Measurements from ENCODE around the gene ALDH1L1. TPM values are rescaled to one million over a fixed set of nuclear protein-coding genes. Genes with fewer than 3 reads are reported as not detected.

Gene ALDH1L1
- total RNA-seq, 4 donors from 2014 or later = 5.9 to 32.2 (median 16.1) TPM

DNA sequence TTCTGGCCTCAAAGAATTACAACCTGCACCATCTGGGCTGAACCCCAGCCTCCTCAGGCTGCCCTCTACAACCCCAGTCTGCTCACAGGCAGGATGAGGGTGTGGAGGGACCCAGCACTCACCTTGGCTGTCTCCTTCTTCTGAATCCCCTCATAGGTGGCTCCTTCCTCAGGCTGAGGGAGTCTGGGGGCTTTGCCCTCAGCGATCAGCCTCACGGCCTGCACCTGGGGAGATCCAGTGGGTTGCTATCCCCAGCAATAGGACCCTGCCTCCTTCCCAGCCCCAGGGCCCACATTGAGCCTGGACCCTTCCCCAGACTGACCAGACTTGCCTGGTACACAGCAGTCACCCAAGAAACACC, 25.1 kb downstream of the ALDH1L1 start:
- H3K27ac ChIP-seq = no peak overlapping the region
- H3K4me1 ChIP-seq = no peaks in the 10 kb centered on the region
- no peaks in the 10 kb centered on the region for H3K27me3 ChIP-seq
- H3K4me3 ChIP-seq = no peak overlapping the region
- intact Hi-C loops (cut with DNase I; ENCODE audit: low total_unique reads) = no loop called here
- TF ChIP-seq EP300 (IDR thresholded peaks at IDR 0.05; ENCODE audit: low read depth) (no peak), POLR2A (IDR thresholded peaks at IDR 0.05) (no peak), POLR2AphosphoS5 (IDR thresholded peaks at IDR 0.05) (no peak)
- TF ChIP-seq, protein P1, sequence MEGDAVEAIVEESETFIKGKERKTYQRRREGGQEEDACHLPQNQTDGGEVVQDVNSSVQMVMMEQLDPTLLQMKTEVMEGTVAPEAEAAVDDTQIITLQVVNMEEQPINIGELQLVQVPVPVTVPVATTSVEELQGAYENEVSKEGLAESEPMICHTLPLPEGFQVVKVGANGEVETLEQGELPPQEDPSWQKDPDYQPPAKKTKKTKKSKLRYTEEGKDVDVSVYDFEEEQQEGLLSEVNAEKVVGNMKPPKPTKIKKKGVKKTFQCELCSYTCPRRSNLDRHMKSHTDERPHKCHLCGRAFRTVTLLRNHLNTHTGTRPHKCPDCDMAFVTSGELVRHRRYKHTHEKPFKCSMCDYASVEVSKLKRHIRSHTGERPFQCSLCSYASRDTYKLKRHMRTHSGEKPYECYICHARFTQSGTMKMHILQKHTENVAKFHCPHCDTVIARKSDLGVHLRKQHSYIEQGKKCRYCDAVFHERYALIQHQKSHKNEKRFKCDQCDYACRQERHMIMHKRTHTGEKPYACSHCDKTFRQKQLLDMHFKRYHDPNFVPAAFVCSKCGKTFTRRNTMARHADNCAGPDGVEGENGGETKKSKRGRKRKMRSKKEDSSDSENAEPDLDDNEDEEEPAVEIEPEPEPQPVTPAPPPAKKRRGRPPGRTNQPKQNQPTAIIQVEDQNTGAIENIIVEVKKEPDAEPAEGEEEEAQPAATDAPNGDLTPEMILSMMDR (IDR thresholded peaks at IDR 0.05) = no peak
- H3K36me3 ChIP-seq = no peaks in the 10 kb centered on the region
- WGBS, 2 donors (ENCODE audit: low coverage in 1 of 2) = 90% methylated on average over 2 of the region's 2 CpGs; no CpG with 5 or more reads in 1 of the 2 donors
- no peaks in the 10 kb centered on the region for H3K9me3 ChIP-seq
- in situ Hi-C loops (cut with MboI; ENCODE audit: low pct_ligation_motif_present in 1 of 4, low pct_unique_long_range_greater_than_20kb in 1 of 4, low sequenced_read_pairs in 3 of 4) = no loop called here
- DNase-seq = no peak

DNA sequence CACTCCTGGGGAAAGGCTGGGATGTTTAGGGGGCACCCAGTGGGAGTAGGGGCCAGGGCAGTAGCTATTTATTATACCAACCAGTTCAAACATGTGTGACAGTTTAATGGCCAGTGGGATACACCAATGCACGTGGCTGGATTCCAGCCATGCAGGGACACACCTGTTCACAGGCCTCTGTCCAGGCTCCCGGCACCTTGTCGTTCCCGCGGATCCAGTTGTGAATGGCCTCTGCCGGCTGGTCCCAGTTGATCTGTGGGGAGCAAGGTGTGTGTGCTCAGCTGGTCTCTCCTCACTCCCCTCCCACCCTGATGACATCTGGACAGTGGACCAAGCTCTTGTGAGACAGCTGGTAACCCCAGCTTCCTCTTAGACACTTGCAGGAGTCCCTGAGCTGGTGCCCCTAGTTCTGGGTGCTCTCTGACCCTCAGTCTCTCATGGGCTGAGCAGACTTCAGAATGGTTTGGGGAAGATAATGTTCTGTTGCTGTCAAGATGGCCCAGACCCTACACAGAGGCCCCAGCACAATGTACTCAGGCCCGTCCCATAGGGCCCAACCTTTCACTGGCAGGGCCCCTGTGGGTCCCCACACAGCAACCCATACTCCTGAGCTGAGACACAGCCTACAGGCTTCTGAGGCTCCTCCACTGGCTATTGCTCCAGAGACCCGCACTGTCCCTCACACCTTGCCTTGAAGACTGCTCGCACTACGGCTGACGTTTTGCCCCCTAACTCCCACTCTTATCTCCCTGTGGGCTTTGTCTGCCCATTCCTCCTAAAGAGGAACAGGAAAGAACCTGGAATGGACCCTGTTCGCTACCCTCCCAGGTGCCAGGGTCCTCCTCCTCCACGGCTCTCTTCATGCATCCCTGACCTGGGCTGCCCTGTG, 25.8 kb downstream of the ALDH1L1 start:
- in situ Hi-C loops (cut with MboI; ENCODE audit: low pct_ligation_motif_present in 1 of 4, low pct_unique_long_range_greater_than_20kb in 1 of 4, low sequenced_read_pairs in 3 of 4) = no loop called here
- DNase-seq = no peak
- no peaks in the 10 kb centered on the region for H3K36me3 ChIP-seq

DNA sequence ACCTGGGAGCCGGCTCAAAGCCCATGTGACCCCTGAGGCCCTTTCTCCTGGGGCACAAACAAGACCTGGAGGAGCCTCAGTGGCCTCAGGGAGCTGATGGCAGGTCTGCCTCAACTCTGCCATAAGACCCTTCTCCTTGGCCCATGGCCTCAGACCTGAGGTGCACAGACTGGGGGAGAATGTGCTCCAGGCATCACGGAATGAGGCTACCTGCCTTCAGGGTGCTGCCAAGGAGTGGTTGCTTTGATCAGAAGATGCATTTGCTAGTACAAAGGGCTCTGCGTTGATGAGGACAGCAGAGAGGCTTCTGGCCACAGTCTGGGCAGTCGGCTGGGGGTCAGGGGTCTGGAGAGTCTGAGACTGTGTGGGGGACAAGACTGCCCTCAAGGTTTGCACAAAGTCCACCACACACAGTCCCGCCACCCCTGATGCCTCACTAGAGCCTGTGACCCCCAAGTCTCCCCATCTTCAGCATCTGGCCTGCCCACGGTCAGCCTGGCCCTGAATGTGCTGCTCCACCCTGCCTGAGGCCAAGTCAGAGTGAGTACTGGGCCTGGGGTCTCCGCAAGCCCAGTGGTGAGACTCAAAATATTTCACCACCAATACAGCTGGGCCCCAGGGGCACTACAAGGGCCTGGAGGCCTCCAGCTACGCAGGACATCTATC, 26.6 kb downstream of the ALDH1L1 start:
- 89% methylated on average over 7 of the region's 8 CpGs; no CpG with 5 or more reads in 1 of the 2 donors for WGBS, 2 donors (ENCODE audit: low coverage in 1 of 2)
- Histone ChIP-seq H3K9me3 (no peaks in the 10 kb centered on the region), H3K27ac (no peak overlapping the region), H3K36me3 (no peaks in the 10 kb centered on the region), H3K4me3 (no peak overlapping the region), H3K27me3 (no peaks in the 10 kb centered on the region), H3K4me1 (no peaks in the 10 kb centered on the region)
- DNase-seq = no peak
- TF ChIP-seq, protein P1 (IDR thresholded peaks at IDR 0.05) = no peak
- TF ChIP-seq POLR2AphosphoS5 (IDR thresholded peaks at IDR 0.05) (no peak), POLR2A (IDR thresholded peaks at IDR 0.05) (no peak), EP300 (IDR thresholded peaks at IDR 0.05; ENCODE audit: low read depth) (no peak)
- intact Hi-C loops (cut with DNase I; ENCODE audit: low total_unique reads) (loop anchor here (5.0 kb wide), 1 partner anchor 128 kb away; no protein-coding TSS in a partner anchor), in situ Hi-C loops (cut with MboI; ENCODE audit: low pct_ligation_motif_present in 1 of 4, low pct_unique_long_range_greater_than_20kb in 1 of 4, low sequenced_read_pairs in 3 of 4) (no loop called here)

More for the DNA sequence above, 25.8 kb downstream of the ALDH1L1 start:
- Histone ChIP-seq H3K4me3 (no peak overlapping the region), H3K4me1 (no peaks in the 10 kb centered on the region), H3K27ac (no peak overlapping the region), H3K9me3 (no peaks in the 10 kb centered on the region), H3K27me3 (no peaks in the 10 kb centered on the region)
- intact Hi-C loops (cut with DNase I; ENCODE audit: low total_unique reads) = loop anchor here (5.0 kb wide), 1 partner anchor 128 kb away; no protein-coding TSS in a partner anchor
- 81% methylated on average over 13 of the region's 13 CpGs; no CpG with 5 or more reads in 1 of the 2 donors for WGBS, 2 donors (ENCODE audit: low coverage in 1 of 2)
- TF ChIP-seq, protein P1 (IDR thresholded peaks at IDR 0.05) = no peak

DNA sequence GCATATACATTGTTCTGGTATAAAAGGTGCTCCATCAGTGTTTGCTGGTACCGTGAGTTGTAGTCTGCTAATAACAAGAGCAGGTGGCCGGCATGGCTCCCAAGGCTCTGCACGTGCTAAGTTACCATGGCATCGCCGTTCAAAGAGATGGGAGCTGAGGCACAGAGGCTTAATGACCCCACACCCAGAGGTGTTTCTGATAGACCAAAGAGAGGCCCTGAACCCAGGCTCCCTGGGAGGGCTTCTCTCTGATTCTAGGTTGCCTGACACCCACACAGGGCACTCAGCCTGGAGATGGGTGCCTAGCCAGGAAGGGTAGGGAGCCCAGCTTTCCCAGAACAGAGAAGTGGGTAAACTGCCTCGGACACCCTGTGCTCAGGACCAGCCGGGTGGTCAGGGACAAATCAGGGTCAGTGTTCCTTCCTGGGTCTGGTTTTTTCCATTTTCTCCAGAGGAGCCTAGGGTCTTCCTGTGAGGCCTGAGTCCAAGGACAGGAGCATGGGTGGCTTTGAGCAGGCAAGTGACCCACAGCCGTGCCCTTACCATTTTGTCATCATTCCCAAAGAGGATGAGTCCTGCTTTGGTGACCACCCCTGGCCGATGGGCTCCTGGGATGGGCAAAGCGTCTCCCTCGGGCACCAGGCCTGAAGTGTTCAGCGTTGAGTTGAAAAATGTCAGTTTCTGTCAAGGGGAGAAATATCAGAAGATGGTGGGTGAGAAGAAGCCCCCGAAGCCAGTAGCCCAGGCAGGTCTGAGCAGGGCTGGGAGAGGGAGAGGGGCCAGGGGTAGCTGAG, 27.3 kb downstream of the ALDH1L1 start:
- Histone ChIP-seq H3K27me3 (no peaks in the 10 kb centered on the region), H3K9me3 (no peaks in the 10 kb centered on the region), H3K4me1 (no peaks in the 10 kb centered on the region), H3K4me3 (no peak overlapping the region), H3K36me3 (no peaks in the 10 kb centered on the region), H3K27ac (no peak overlapping the region)
- intact Hi-C loops (cut with DNase I; ENCODE audit: low total_unique reads) = loop anchor here (5.0 kb wide), 1 partner anchor 129 kb away; no protein-coding TSS in a partner anchor
- TF ChIP-seq, protein P1 (IDR thresholded peaks at IDR 0.05) = no peak
- TF ChIP-seq EP300 (IDR thresholded peaks at IDR 0.05; ENCODE audit: low read depth) = no peak
- no peak for TF ChIP-seq POLR2AphosphoS5 (IDR thresholded peaks at IDR 0.05)
- TF ChIP-seq POLR2A (IDR thresholded peaks at IDR 0.05) = no peak
- no peak for DNase-seq
- WGBS, 2 donors (ENCODE audit: low coverage in 1 of 2) = 90 to 95% methylated on average over 4 to 13 of the region's 13 CpGs
- in situ Hi-C loops (cut with MboI; ENCODE audit: low pct_ligation_motif_present in 1 of 4, low pct_unique_long_range_greater_than_20kb in 1 of 4, low sequenced_read_pairs in 3 of 4) = no loop called here

All from transverse colon (tissue), 4 donors.